ENCODE data around the gene OR5K1.
A peak's percentile ranks its signal among the peaks of the same experiment; 100 is the strongest.

The OR5K1 gene

GRCh38 chr3:98518816-98519215 is 55.8 kb downstream of the OR5K1 start:
- no peak for DNase-seq

- DNase-seq = no peak
These were observed 56.4 kb downstream of the OR5K1 start for GRCh38 chr3:98519351-98519750.

GRCh38 chr3:98521897-98522543 is 59.0 kb downstream of the OR5K1 start:
- peak; percentile 59 for DNase-seq

Measured in activated CD4-positive, CD25-positive, alpha-beta regulatory T cell treated with anti-CD3 and anti-CD28 coated beads, Interleukin-2, amount 50 U/mL, for 72 hours (primary cell).